ENCODE results near the gene IWS1.
"Not testable (repeated sequence)": the region's sequence is repeated elsewhere in the genome, so short reads cannot be mapped to it uniquely, and the experiment has no call there.

The IWS1 gene

GRCh38 chr2:127453392-127454171 is 72.7 kb downstream of the IWS1 start:
- TF ChIP-seq CTCF (IDR thresholded peaks at IDR 0.05; ENCODE audit: low read depth, low read length) = peak; percentile 10
- DNase-seq (ENCODE audit: low read depth in 2 of 2) = peak; percentile 16
- H3K4me3 ChIP-seq (replicated peaks in 1 of 2; ENCODE audit: low read depth in 2 of 2, low read length in 2 of 2) = no peak overlapping the region

GRCh38 chr2:127453013-127453391 is 73.3 kb downstream of the IWS1 start:
- H3K4me3 ChIP-seq (replicated peaks in 1 of 2; ENCODE audit: low read depth in 2 of 2, low read length in 2 of 2) = no peak overlapping the region
- no peak for TF ChIP-seq CTCF (IDR thresholded peaks at IDR 0.05; ENCODE audit: low read depth, low read length)
- no peak for DNase-seq (ENCODE audit: low read depth in 2 of 2)

- not testable (repeated sequence) for DNase-seq (ENCODE audit: low read depth in 2 of 2); H3K4me3 ChIP-seq (replicated peaks in 1 of 2; ENCODE audit: low read depth in 2 of 2, low read length in 2 of 2)
These were observed 73.9 kb downstream of the IWS1 start for GRCh38 chr2:127452423-127452822.

- no peak for DNase-seq (ENCODE audit: low read depth in 2 of 2)
- TF ChIP-seq CTCF (IDR thresholded peaks at IDR 0.05; ENCODE audit: low read depth, low read length) = no peak
- H3K4me3 ChIP-seq (replicated peaks in 1 of 2; ENCODE audit: low read depth in 2 of 2, low read length in 2 of 2) = no peak overlapping the region
These were observed 74.3 kb downstream of the IWS1 start for GRCh38 chr2:127451981-127452380.

GRCh38 chr2:127449898-127450297 is 76.4 kb downstream of the IWS1 start:
- no peak for TF ChIP-seq CTCF (IDR thresholded peaks at IDR 0.05; ENCODE audit: low read depth, low read length)
- no peak overlapping the region for H3K4me3 ChIP-seq (replicated peaks in 1 of 2; ENCODE audit: low read depth in 2 of 2, low read length in 2 of 2)
- DNase-seq (ENCODE audit: low read depth in 2 of 2) = no peak

GRCh38 chr2:127449414-127449813 is 76.9 kb downstream of the IWS1 start:
- DNase-seq (ENCODE audit: low read depth in 2 of 2) = no peak
- no peak overlapping the region for H3K4me3 ChIP-seq (replicated peaks in 1 of 2; ENCODE audit: low read depth in 2 of 2, low read length in 2 of 2)
- no peak for TF ChIP-seq CTCF (IDR thresholded peaks at IDR 0.05; ENCODE audit: low read depth, low read length)

- DNase-seq (ENCODE audit: low read depth in 2 of 2) = peak in 1 of 2 donors; percentile 26
- no peak for TF ChIP-seq CTCF (IDR thresholded peaks at IDR 0.05; ENCODE audit: low read depth, low read length)
- no peak overlapping the region for H3K4me3 ChIP-seq (replicated peaks in 1 of 2; ENCODE audit: low read depth in 2 of 2, low read length in 2 of 2)
These were observed 77.8 kb downstream of the IWS1 start for GRCh38 chr2:127448526-127448925.
